HepG2 (cell line): Measurements from ENCODE around the gene SMYD1. TPM values are rescaled to one million over a fixed set of nuclear protein-coding genes. Genes with fewer than 3 reads are reported as not detected.

Source experiments
- GATA4 ChIP-seq: sonication (generic); IDR thresholded peaks from 2 replicates; pipeline ENCODE4 v1.6.1; 2016; ENCODE audit warnings: antibody characterized with exemption, low read depth, borderline replicate concordance
- GATAD1 ChIP-seq: IDR thresholded peaks from 2 replicates; pipeline ENCODE4 v1.6.1; 2016; ENCODE audit warnings: missing genetic modification reagents, missing compliant biosample characterization
- HOXA7 ChIP-seq: sonication (generic); formaldehyde crosslinking; IDR thresholded peaks from 2 replicates; pipeline ENCODE4 v1.8.1; 2022; ENCODE audit warnings: mild to moderate bottlenecking, missing genetic modification reagents, moderate library complexity
- KMT2B ChIP-seq: IDR thresholded peaks from 2 replicates; pipeline ENCODE4 v1.6.1; 2016; ENCODE audit warnings: missing genetic modification reagents, missing compliant biosample characterization
- NFIB ChIP-seq: sonication (generic); formaldehyde crosslinking; IDR thresholded peaks from 2 replicates; pipeline ENCODE4 v1.9.0; 2021; ENCODE audit warnings: missing genetic modification reagents, mild to moderate bottlenecking, borderline replicate concordance
- NFRKB ChIP-seq: fragments of 450-650 bp; IDR thresholded peaks from 2 replicates; pipeline ENCODE4 v1.6.1; 2017
- RCOR2 ChIP-seq: IDR thresholded peaks from 2 replicates; pipeline ENCODE4 v1.6.1; 2016; ENCODE audit warnings: missing biosample characterization, missing genetic modification reagents
- TCF7 ChIP-seq: sonication (generic); IDR thresholded peaks from 2 replicates; pipeline ENCODE4 v1.6.1; 2016; ENCODE audit warnings: antibody characterized with exemption, low read depth
- TFDP1 ChIP-seq: IDR thresholded peaks from 2 replicates; pipeline ENCODE4 v1.6.1; 2016; ENCODE audit warnings: missing compliant biosample characterization, missing genetic modification reagents, borderline replicate concordance
- TMF1 ChIP-seq: sonication (generic); formaldehyde crosslinking; IDR thresholded peaks from 2 replicates; pipeline ENCODE4 v1.8.1; 2022; ENCODE audit warnings: low read depth, missing genetic modification reagents
- ZBTB20 ChIP-seq: sonication (generic); formaldehyde crosslinking; IDR thresholded peaks from 2 replicates; pipeline ENCODE4 v1.8.1; 2023; ENCODE audit warnings: missing genetic modification reagents, low read depth, mild to moderate bottlenecking, borderline replicate concordance
- ZC3H4 ChIP-seq: sonication (generic); formaldehyde crosslinking; IDR thresholded peaks from 2 replicates; pipeline ENCODE4 v1.4.0; 2020; ENCODE audit warnings: missing genetic modification reagents, borderline replicate concordance
- ZFP82 ChIP-seq: sonication (generic); formaldehyde crosslinking; IDR thresholded peaks from 2 replicates; pipeline ENCODE4 v1.5.1; 2020; ENCODE audit warnings: mild to moderate bottlenecking, missing genetic modification reagents, borderline replicate concordance
- ZNF160 ChIP-seq: sonication (generic); formaldehyde crosslinking; IDR thresholded peaks from 2 replicates; pipeline ENCODE4 v1.8.0; 2022; ENCODE audit warnings: mild to moderate bottlenecking, inconsistent platforms, missing genetic modification reagents
- ZNF263 ChIP-seq: sonication (generic); formaldehyde crosslinking; IDR thresholded peaks from 2 replicates; pipeline ENCODE4 v1.4.0; 2020; ENCODE audit warnings: missing genetic modification reagents
- ZNF317 ChIP-seq: sonication (generic); formaldehyde crosslinking; IDR thresholded peaks from 2 replicates; pipeline ENCODE4 v1.5.0; 2020; ENCODE audit warnings: mild to moderate bottlenecking, missing genetic modification reagents
- ZNF572 ChIP-seq: sonication (generic); formaldehyde crosslinking; IDR thresholded peaks from 2 replicates; pipeline ENCODE4 v1.5.1; 2020; ENCODE audit warnings: mild to moderate bottlenecking, missing genetic modification reagents
- ZNF670 ChIP-seq: sonication (generic); formaldehyde crosslinking; IDR thresholded peaks from 2 replicates; pipeline ENCODE4 v1.8.0; 2022; ENCODE audit warnings: mild to moderate bottlenecking, missing genetic modification reagents, borderline replicate concordance
- ZNF770 ChIP-seq: sonication (generic); formaldehyde crosslinking; IDR thresholded peaks from 2 replicates; pipeline ENCODE4 v1.5.0; 2020; ENCODE audit warnings: mild to moderate bottlenecking, missing genetic modification reagents
- polyA plus RNA-seq, 8 experiments: library from polyadenylated mRNA; depleted of rRNA in 3 of 8; stranded (reverse) in 7 of 8; unstranded in 1 of 8; fragments of >200 nt; fragmentation: Illumina TruSeq in 4 of 8; extraction: Trizol in 4 of 8; gene quantifications; 2 replicates each; pipeline versions ENCODE4 v1.2.1 to v1.2.3, GENCODE V29; 2011 to 2016; ENCODE audit warnings: low read depth in 4 of 8, missing spikeins in 1 of 8, mixed read lengths in 1 of 8; ENCODE audit not compliant: insufficient read depth in 1 of 8
- total RNA-seq, 5 experiments: library from RNA; depleted of rRNA; stranded (reverse); fragments of >200 nt; fragmentation: Illumina TruSeq; extraction: Trizol; gene quantifications; 2 replicates each; pipeline ENCODE4 v1.2.3, GENCODE V29; 2016; ENCODE audit warnings: low read depth in 1 of 5
- TF ChIP-seq, protein P1 (sequence below): sonication (generic); formaldehyde crosslinking; IDR thresholded peaks from 2 replicates; pipeline ENCODE4 v1.4.0; 2020; ENCODE audit warnings: missing genetic modification reagents, borderline replicate concordance

The SMYD1 gene
- total and polyA plus RNA-seq, 2 of the 13 experiments (the other 11 are each of a cell fraction or from before 2014, with no cell fraction given): not detected

DNA sequence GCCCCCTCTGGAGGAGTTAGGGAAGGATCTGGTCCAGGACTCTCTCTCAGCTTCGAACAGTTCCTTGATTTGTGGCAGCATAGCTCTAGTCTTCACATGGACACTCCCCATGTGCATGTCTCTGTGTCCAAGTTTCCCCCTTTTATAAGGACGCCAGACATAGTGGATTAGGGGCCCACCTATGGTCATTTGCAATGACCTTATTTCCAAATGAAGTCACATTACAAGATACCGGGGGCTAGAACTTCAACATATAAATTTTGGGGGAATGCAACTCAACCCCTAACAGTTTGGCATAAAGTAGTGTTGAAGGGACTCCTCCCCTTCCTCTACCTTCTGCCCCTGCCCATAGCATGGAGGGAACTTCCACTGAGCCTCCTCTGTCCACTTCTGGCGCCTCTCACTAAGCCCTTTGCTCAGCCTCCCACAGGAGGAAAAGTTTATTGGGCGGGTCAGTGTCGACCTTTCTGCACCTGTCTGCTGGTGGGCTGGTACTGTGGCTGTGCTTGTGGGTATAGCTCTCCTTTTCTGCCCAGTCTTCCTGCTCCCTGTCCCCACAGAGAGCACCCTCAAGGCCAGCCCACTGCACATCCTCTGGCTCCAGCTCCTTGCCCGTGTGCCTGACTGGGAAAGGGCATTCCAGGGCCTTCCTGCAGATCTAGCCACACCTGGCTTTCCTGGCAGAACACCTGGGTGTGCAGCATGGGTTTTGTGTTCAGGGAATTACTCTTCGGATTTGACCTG, 54.7 kb downstream of the SMYD1 start (continued):
- TF ChIP-seq, protein P1, sequence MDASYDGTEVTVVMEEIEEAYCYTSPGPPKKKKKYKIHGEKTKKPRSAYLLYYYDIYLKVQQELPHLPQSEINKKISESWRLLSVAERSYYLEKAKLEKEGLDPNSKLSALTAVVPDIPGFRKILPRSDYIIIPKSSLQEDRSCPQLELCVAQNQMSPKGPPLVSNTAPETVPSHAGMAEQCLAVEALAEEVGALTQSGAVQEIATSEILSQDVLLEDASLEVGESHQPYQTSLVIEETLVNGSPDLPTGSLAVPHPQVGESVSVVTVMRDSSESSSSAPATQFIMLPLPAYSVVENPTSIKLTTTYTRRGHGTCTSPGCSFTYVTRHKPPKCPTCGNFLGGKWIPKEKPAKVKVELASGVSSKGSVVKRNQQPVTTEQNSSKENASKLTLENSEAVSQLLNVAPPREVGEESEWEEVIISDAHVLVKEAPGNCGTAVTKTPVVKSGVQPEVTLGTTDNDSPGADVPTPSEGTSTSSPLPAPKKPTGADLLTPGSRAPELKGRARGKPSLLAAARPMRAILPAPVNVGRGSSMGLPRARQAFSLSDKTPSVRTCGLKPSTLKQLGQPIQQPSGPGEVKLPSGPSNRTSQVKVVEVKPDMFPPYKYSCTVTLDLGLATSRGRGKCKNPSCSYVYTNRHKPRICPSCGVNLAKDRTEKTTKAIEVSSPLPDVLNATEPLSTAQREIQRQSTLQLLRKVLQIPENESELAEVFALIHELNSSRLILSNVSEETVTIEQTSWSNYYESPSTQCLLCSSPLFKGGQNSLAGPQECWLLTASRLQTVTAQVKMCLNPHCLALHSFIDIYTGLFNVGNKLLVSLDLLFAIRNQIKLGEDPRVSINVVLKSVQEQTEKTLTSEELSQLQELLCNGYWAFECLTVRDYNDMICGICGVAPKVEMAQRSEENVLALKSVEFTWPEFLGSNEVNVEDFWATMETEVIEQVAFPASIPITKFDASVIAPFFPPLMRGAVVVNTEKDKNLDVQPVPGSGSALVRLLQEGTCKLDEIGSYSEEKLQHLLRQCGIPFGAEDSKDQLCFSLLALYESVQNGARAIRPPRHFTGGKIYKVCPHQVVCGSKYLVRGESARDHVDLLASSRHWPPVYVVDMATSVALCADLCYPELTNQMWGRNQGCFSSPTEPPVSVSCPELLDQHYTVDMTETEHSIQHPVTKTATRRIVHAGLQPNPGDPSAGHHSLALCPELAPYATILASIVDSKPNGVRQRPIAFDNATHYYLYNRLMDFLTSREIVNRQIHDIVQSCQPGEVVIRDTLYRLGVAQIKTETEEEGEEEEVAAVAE (CRISPR knock-in tag): peak; percentile 41; the same call in 1 of the 2 replicates
- TF ChIP-seq TCF7: no peak
- TF ChIP-seq RCOR2 (CRISPR knock-in tag): 0 out of 2 replicates have a peak, but pooled peaks have one; percentile 14
- peak; percentile 61; the same call in 1 of the 2 replicates for TF ChIP-seq ZBTB20 (CRISPR knock-in tag)
- TF ChIP-seq HOXA7 (CRISPR knock-in tag): 0 out of 2 replicates have a peak, but pooled peaks have one; percentile 11
- TF ChIP-seq NFRKB: no peak
- 0 out of 2 replicates have a peak, but pooled peaks have one; percentile 14 for TF ChIP-seq TFDP1 (CRISPR knock-in tag)
- no peak for TF ChIP-seq GATAD1 (CRISPR knock-in tag)
- peak; percentile 79; the same call in 1 of the 2 replicates for TF ChIP-seq TMF1
- peak; percentile 78 for TF ChIP-seq ZNF263 (CRISPR knock-in tag)
- TF ChIP-seq ZC3H4 (CRISPR knock-in tag): no peak; the same call in 1 of the 2 replicates
- peak; percentile 77; the same call in 1 of the 2 replicates for TF ChIP-seq ZNF670 (CRISPR knock-in tag)
- no peak for TF ChIP-seq NFIB (CRISPR knock-in tag)
- peak; percentile 49; the same call in 1 of the 2 replicates for TF ChIP-seq GATA4
- TF ChIP-seq ZNF770 (CRISPR knock-in tag): peak; percentile 3; the same call in 1 of the 2 replicates
- TF ChIP-seq ZNF572: peak; percentile 32; the same call in 1 of the 2 replicates
- no peak for TF ChIP-seq ZNF317 (CRISPR knock-in tag)
- TF ChIP-seq KMT2B (CRISPR knock-in tag): 0 out of 2 replicates have a peak, but pooled peaks have one; percentile 24
- 0 out of 2 replicates have a peak, but pooled peaks have one; percentile 28 for TF ChIP-seq ZNF160 (CRISPR knock-in tag)
- TF ChIP-seq ZFP82: 0 out of 2 replicates have a peak, but pooled peaks have one; percentile 34
